Sciatic nerve (tissue), 2 donors: ENCODE results near the gene FKBP5. TPM values are rescaled to one million over a fixed set of nuclear protein-coding genes. Genes with fewer than 3 reads are reported as not detected.
"Not testable (repeated sequence)": the region's sequence is repeated elsewhere in the genome, so short reads cannot be mapped to it uniquely, and the experiment has no call there.

Source experiments
- ATAC-seq: fragments of 200-7000 bp; cut with Tn5 transposase; one replicate; pipeline ENCODE4 v1.9.1; 2020; ENCODE audit warnings: mild to moderate bottlenecking, moderate library complexity
- DNase-seq: peaks from one replicate; pipeline ENCODE4 v3.0.0-alpha.2; 2020; ENCODE audit warnings: low spot score
- intact Hi-C: fragments of 100-400 bp; cut with DNase I; formaldehyde crosslinking; loops from one replicate; pipeline ENCODE4 v1.14.2; 2022
- total RNA-seq: library from RNA; stranded (reverse); fragmentation: NEBNext Ultra II Directional; extraction: Animal tissue kit (Norgen Biotek cat#: 25700); gene quantifications from one replicate; pipeline ENCODE4 v1.2.1, GENCODE V29; 2021
- donor health status: DM: no; HTN: no; CAD: no.
- donor health status: DM: no; HTN: no; CAD: no.

FKBP5 gene
- total RNA-seq, 1 donor from 2014 or later: 23.6 TPM

DNA sequence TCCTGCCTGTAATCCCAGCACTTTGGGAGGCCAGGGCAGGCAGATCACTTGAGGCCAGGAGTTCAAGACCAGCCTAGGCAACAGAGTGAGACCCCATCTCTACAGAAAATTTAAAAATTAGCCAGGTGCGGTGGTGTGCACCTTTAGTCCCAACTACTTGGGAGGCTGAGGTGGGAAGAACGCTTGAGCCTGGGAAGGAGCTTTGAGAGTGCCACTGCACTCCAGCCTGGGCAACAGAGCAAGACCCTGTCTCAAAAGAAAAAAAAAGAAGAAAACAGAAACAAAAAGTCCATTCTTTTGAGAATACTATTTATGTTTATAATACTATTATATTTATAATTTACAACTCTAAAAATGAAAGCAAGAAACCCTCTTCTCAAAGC is 15.4 kb downstream of the FKBP5 start:
- intact Hi-C loops, ATAC-seq, DNase-seq: not testable (repeated sequence)

DNA sequence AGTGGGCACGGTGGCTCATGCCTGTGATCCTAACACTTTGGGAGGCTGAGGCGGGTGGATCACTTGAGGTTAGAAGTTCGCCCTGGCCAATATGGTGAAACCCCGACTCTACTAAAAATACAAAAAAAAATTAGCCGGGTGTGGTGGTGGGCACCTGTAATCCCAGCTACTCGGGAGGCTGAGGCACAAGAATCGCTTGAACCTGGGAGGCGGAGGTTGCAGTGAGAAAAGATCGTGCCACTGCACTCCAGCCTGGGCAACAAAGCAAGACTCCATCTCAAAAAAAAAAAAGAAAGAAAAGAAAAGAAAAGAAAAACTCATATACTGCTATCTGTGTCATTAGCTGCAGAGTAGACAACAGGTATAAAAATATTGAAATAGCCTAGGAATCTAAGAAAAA is 18.3 kb downstream of the FKBP5 start:
- intact Hi-C loops, ATAC-seq, DNase-seq: not testable (repeated sequence)

DNA sequence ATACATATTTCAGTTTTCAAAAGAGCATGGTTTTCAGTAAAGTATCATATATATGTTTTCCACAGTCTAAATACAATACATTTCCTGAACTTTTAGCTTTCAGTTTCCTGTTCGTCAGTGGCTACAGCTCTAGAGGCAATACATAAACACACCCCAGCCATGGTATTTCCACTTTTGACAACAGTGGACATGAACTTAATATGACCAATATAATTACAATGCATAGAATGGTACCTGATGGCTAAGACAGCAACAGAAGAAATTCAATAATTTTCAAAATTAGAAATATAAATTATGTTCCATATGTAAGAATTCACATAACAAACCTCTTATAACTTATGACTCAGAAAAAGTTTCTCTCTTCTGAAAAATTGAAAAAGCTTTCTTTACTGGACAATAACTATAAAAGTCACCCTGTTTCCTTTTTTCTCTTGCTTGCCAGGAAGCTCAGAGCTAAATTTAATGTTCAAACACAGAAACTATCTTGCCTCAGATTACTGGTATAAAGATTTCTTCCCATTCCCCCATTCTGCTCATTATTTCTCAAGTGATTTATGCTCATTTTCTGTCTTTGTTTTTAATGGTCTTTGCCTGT is 19.2 kb downstream of the FKBP5 start:
- intact Hi-C loops: no loop called here
- ATAC-seq: no peak
- no peak for DNase-seq

DNA sequence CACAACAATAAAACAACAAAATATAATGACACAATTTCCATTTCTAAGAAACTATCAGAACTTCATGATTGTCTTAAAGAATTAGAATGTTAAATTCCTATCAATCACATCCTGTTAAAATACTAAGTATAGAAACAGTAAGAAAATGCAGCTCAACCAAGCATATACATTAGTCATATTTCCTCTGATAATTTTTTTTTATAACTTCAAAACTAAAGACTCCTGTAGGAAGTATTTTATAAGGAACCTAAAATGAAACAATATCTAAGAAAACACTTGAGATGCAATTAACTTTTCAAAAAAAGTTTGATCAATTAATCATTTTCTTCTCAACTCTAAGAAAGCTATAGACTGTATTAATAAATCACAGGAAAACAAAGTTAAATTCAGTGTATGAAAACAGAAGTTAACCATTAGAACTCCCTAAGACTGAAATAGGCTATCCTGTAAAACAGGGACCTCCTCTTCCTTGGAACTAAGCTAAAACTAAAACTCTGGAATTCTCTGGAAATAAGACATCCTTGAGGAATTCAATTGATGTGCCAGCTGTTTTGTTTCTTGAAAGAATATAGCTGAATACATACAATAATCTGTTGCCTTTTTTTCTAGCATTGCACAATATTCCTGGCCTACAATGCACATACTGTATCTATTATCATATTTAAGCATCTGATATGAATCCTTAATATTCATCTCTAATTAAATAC is 19.8 kb downstream of the FKBP5 start:
- intact Hi-C loops: no loop called here
- no peak for ATAC-seq
- DNase-seq: no peak

DNA sequence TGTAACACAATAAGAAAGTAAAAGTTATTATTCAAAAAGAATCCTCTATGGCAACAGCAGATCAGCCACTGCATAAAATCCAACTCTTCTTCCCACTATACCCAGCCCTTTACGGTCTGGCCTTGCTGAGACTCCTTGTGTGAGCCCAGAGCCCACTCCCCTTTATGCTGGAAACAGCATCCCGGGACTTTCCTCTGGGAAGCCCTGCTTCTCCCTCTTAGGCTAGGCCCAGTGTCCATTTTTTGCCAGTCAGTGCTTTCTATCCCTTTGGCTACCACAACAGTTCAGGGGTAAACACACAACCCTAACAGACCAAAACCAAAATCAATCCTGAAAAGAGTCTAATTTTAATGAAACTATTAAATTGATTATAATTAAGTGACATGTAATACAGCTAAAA is 20.6 kb downstream of the FKBP5 start:
- intact Hi-C loops: no loop called here
- DNase-seq (no peak), ATAC-seq (peak; percentile 33)

DNA sequence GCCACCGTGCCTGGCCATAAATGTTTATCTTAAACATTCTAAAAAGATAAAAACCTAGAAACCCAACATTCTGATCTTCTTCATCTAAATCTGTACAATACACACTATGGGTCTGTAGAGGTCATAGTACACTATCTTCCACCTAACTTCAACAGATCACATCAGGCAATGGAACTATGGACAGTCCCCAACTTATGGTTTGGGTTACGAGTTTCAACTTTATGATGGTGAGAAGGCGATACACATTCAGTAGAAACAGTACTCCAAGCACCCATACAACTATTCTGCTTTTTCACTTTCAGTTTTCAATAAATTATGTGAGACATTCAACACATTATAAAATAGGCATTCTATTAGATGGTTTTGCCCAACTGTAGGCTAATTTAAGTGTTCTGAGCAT is 23.1 kb downstream of the FKBP5 start:
- DNase-seq (no peak), ATAC-seq (no peak)

DNA sequence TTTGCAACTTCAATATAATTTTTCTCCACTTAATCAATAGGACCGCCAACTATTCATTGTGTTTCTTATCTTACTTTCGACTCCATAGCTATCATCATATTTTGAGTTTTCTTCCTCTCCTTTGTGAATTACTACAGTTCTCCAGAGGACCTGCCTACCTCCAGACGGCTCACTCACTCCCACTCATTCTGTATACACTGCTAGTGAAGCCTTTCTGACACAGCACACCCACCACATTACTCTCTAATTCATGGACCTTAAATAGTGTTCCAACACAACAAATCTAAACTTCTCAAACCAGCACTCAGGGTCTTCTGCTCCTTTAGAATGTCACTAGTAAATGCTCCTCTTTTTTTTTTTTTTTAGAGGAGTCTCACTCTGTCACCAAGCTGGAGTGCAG is 23.8 kb downstream of the FKBP5 start:
- DNase-seq (no peak), ATAC-seq (no peak)
- intact Hi-C loops: no loop called here

More for the DNA sequence above, 23.1 kb downstream of the FKBP5 start:
- intact Hi-C loops: no loop called here

DNA sequence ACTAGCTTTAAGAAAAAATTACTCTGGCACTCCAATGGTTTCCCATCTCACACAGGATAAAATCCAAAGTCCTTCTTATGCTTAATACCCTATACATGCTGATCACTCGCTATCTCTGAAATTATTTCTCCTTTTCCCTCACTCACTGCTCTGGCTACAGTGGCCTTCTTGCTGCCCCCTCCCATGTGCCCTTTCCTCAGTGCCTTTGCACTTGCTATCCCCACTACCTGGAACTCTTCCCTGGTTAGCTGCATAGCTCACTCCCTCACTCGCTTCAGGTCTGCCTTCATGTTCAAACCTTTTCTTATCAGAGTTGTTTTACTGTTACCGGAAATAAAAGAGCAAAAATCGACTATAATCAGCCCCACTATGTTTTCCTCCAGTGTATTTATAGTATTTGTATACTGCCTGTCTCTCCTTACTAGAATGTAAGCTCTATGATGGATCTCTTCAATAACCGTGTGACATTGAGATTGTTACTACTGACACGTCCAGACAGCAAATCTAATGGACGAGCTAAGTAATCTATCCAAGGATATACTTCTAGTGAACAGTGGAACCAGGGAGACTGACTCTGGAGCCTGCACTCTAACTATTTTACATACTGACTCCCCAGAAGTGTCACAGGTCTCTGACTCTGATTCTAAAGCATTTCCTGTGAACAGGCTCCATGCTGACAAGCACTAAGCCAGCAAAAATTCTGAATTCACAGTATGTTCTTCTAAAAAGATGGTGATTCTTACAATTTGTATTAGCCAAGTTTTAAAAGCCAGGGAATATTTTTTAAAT is 25.1 kb downstream of the FKBP5 start:
- intact Hi-C loops: no loop called here
- no peak for DNase-seq
- peak; percentile 29 for ATAC-seq

DNA sequence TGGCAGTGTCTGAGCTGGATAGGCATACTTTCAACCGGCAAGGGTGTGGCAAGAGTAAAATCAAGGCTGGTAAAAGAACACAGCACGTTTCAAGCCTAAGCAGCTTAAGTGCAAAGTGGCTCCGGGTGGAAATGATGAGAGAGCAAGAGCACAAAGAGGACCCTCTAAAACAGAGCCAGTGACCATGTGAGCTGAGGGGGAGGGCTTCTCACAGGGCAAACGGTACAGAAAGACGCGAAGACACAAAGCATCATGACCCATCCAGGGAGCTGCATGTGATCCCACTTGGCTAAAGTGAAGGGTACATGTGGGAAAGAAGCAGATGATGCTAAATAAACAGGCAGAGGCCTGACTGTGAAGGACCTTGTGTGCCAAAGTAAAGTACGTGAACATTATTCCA is 25.7 kb downstream of the FKBP5 start:
- peak; percentile 84 for ATAC-seq
- intact Hi-C loops: no loop called here
- DNase-seq: no peak

DNA sequence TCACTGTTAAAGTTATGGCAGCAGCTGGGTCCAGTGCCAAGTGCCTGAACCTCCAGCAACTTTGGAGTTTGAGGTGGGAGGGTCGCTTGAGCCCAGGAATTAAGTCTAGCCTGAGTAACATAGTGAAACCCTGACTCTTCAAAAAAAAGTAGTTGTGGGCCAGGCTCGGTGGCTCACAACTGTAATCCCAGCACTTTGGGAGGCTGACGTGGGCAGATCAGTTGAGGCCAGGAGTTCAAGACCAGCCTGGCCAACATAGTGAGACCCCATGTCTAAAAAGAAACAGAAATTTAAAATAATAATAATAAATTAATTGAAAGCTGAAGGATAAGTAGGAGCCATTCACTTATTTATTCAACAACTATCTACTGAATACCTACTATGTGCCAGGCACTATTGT is 33.8 kb downstream of the FKBP5 start:
- ATAC-seq: no peak
- intact Hi-C loops: no loop called here

DNA sequence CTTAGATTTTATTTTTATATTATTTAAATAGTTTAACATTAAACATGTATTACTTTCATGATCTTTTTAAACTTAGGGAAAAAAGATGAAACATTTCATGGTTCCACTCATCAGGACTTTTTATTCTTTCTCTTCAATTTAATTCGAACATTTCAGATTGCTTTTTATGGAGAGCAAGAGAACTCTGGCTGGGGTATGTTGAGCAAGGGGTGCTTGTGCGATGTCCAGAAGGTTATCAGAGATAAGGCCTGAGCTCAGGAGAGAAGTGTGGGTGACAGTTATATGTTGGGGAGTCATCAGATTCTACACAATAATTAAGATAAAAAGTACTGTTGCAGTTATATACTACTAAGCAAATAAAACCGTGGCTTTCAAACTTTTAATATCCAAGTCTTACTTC is 37.5 kb downstream of the FKBP5 start:
- intact Hi-C loops: no loop called here
- no peak for DNase-seq
- ATAC-seq: no peak

More for the DNA sequence above, 33.8 kb downstream of the FKBP5 start:
- DNase-seq: no peak

DNA sequence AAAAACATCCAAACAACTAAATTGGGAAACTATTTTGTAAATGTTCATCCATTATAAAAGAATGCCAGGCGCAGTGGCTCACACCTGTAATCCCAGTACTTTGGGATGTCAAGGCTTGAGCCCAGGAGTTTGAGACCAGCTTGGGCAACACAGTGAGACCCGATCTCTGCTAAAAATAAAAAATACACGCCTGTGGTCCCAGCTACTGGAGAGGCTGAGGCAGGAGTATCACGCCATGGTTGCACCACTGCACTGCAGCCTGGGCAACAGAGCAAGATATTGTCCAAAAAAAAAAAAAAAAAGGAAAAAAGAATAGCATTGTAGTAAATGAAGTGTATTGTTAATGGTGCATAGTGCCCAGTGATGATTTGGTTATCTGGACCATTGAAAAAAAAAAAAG is 38.7 kb downstream of the FKBP5 start:
- peak; percentile 29 for ATAC-seq
- intact Hi-C loops: no loop called here
- DNase-seq: no peak

DNA sequence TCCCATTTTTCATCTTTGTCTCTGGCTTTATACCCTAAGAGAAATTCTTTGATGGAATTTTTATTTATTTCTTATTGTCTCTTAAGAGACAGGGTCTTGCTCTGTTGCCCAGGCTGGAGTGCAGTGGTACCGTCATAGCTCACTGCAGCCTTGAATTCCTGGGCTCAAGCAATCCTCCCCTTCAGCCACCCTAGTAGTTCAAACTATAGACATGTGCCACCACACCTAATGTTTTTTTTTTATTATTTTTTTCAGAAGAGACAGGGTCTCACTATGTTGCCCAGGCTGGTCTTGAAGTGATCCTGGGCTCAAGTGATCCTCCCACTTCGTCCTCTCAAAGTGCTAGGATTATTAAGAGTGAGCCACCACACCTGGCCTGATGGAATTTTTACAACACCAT is 40.5 kb downstream of the FKBP5 start:
- no peak for ATAC-seq
- intact Hi-C loops: no loop called here
- no peak for DNase-seq

DNA sequence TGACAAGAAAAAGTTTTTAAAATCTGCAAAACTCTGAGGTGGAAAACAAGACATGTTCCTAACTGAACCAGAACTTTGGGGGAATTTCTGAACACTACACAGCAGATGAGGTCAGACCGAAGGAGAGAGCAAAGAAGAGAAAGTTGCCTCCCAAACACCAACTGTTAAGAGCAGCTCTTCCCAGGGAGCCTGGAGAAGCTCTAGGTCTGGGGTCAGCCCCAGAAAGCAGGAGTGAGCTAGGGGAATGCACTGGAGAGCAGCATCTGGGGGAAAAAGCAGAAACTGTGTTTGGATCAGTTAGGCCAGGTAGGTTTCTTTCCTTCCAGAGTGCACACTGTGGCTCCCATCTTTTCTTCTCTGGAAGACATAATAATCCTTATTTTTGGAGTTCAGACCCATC is 41.3 kb downstream of the FKBP5 start:
- DNase-seq (no peak), ATAC-seq (no peak)
- intact Hi-C loops: no loop called here

DNA sequence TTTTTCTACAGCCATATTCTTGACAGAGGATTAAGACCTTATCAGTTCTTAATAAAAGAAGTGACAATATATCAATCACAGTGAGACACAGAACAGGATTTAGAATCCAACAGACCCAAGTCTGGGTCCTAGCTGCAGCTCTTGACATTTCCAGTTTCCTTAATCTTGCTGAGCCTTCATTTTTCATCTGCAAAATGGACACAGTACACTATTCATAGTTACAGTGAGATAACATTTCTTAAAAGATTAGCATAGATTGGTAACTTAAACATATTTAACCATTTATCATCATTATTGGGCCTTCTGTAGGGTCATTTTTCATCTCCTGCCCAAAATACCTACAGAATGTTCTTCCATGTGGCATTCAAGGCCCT is 45.6 kb downstream of the FKBP5 start:
- intact Hi-C loops: no loop called here
- DNase-seq (no peak), ATAC-seq (no peak)

DNA sequence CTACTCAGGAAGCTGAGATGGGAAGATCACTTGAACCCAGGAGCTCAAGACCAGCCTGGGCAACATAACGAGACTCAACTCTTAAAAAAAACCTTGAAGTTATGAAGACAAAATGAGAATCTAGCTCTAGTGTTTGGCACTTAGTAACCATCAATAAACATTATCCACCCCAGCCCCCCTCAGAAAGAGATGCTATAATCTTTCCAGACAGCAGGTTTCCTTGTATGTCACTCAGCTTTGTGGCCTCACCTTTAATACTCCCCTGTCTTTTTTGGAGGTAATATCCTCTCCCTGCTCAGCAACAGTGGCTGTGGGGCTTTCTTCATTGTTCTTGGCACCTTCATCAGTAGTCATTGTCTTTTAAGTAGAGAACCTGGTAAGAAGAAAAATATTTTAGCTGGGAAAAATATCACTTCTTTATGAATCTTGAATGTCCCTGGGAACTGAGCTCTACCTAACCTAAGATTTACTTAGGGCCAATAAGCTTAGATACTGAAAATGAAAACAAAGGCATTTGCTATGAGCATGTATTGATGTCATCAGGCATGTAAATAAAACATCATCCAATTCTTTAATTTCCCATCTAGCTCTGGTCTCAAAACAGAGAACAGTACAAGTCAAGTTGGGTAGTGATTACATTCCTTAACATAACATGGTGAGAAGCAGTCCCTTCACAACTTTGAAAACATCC is 46.1 kb downstream of the FKBP5 start:
- no peak for DNase-seq
- intact Hi-C loops: no loop called here
- ATAC-seq: peak; percentile 24

DNA sequence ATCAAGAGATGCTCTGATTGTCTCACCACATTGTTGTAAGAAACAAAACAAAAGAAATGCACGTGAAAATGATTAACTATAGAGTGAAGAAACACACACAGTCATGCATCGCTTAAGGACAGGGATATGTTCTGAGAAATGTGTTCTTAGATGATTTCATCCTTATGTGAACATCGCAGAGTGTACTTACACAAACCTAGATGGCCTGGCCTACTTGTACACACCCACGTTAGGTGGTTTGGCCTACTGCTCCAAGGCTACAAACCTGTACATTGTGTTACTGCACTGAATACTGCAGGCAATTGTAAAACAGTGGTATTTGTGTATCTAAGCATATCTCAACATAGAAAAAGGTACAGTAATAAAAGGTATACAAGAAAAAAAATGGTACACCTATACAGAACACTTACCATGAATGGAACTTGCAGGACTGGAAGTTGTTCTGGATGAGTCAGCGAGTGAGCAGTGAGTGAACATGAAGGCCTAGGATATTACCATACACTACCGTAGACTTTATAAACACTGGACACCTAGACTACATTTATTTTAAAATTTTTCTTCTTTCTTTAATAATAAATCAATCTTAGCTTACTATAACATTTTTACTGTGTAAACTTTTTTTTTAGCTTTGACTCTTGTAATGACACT is 48.6 kb downstream of the FKBP5 start:
- intact Hi-C loops: no loop called here
- DNase-seq (no peak), ATAC-seq (no peak)

DNA sequence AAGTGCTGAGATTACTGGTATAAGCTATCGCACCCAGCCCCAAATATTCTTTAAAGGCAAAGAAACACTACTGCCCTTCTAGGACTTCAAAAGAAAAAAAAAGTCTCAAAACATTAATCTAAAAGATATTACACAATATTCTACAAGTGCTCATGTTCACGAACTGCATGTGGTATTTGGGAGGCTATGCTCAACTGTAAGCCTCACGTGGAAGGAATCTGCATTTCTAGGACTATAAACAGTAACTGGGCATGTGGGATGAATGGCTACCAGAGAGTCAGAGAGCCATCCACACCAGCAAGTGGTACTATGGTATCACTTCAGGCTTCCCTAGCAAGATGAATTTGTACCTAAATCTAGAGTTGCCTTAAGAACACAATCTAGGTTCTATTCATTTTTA is 50.0 kb downstream of the FKBP5 start:
- DNase-seq (no peak), ATAC-seq (no peak)
- intact Hi-C loops: no loop called here

DNA sequence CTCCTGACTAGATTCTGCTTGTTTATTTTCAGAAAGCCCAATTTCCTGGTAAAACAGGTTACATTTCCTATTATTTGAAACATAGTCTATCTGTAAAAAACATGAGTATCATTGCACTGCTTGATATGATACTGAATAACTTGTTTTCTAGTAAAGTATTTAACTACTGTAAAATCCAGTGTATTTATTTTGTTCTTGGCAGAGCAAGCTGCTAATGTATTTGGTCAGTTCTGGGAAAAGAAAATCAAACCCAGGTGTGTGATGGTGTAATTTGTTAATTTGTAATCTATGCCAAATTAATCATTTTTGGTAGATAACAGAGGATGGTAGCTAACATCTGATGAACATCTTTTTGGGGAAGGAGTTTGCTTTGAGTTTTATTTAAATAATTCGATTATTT is 50.8 kb downstream of the FKBP5 start:
- ATAC-seq (no peak), DNase-seq (no peak)
- intact Hi-C loops: no loop called here
